GM21529 (cell line): ENCODE results near the gene SYNDIG1.

Experiments used
- ATAC-seq: cut with Tn5 transposase; IDR thresholded peaks from one replicate; pipeline ENCODE4 v1.9.1; 2021; ENCODE audit not compliant: unreplicated experiment

SYNDIG1 gene

GRCh38 chr20:24519476-24519875 lies 50.0 kb downstream of the SYNDIG1 start:
- ATAC-seq: no peak

GRCh38 chr20:24521032-24521431 lies 51.6 kb downstream of the SYNDIG1 start:
- no peak for ATAC-seq

- no peak for ATAC-seq
Measured at GRCh38 chr20:24522452-24523330, 53.3 kb downstream of the SYNDIG1 start.

- no peak for ATAC-seq
Measured at GRCh38 chr20:24523661-24524060, 54.2 kb downstream of the SYNDIG1 start.

GRCh38 chr20:24528583-24529368 lies 59.3 kb downstream of the SYNDIG1 start:
- no peak for ATAC-seq

- no peak for ATAC-seq
Measured at GRCh38 chr20:24529369-24529719, 59.9 kb downstream of the SYNDIG1 start.

- no peak for ATAC-seq
Measured at GRCh38 chr20:24530131-24530680, 60.8 kb downstream of the SYNDIG1 start.

GRCh38 chr20:24531202-24531601 lies 61.8 kb downstream of the SYNDIG1 start:
- no peak for ATAC-seq

- ATAC-seq: no peak
Measured at GRCh38 chr20:24531631-24532419, 62.4 kb downstream of the SYNDIG1 start.

- no peak for ATAC-seq
Measured at GRCh38 chr20:24533449-24533848, 64.0 kb downstream of the SYNDIG1 start.

GRCh38 chr20:24534282-24534681 lies 64.9 kb downstream of the SYNDIG1 start:
- no peak for ATAC-seq

- ATAC-seq: no peak
Measured at GRCh38 chr20:24535941-24536730, 66.7 kb downstream of the SYNDIG1 start.

GRCh38 chr20:24537210-24537609 lies 67.8 kb downstream of the SYNDIG1 start:
- no peak for ATAC-seq

- no peak for ATAC-seq
Measured at GRCh38 chr20:24542721-24543120, 73.3 kb downstream of the SYNDIG1 start.

- ATAC-seq: no peak
Measured at GRCh38 chr20:24543168-24543567, 73.7 kb downstream of the SYNDIG1 start.

- ATAC-seq: no peak
Measured at GRCh38 chr20:24543741-24544140, 74.3 kb downstream of the SYNDIG1 start.

- ATAC-seq: no peak
Measured at GRCh38 chr20:24544371-24544770, 74.9 kb downstream of the SYNDIG1 start.

- no peak for ATAC-seq
Measured at GRCh38 chr20:24545168-24545567, 75.7 kb downstream of the SYNDIG1 start.

- ATAC-seq: no peak
Measured at GRCh38 chr20:24546232-24546892, 76.9 kb downstream of the SYNDIG1 start.

- ATAC-seq: no peak
Measured at GRCh38 chr20:24547967-24548366, 78.5 kb downstream of the SYNDIG1 start.
